Measurements from ENCODE around the gene ASB15.

GRCh38 chr7:123602648-123603047 lies 1.0 kb downstream of the ASB15 start:
- no peak for TF ChIP-seq EP300 (IDR thresholded peaks at IDR 0.05; ENCODE audit: borderline replicate concordance)
- no peak for TF ChIP-seq CEBPB (IDR thresholded peaks at IDR 0.05)

Data from Ishikawa (cell line).